Left lung (tissue), 10 donors: ENCODE data around the gene EGF. TPM values are rescaled to one million over a fixed set of nuclear protein-coding genes. Genes with fewer than 3 reads are reported as not detected.

Experiments used
- ATAC-seq: fragments of 200-7000 bp; cut with Tn5 transposase; one replicate; pipeline ENCODE4 v1.9.1; 2020; ENCODE audit warnings: moderate library complexity
- DNase-seq, 4 donors: peaks; one replicate each; pipeline ENCODE4 v3.0.0-alpha.2; 2013 to 2020
- H3K27ac ChIP-seq, 2 donors: fragments of 200-600 bp; sonication (generic) in 1 of 2; one replicate each; pipeline versions ENCODE4 v1.5.0 to v1.8.0; 2020 to 2021
- H3K27me3 ChIP-seq, 2 donors: fragments of 200-600 bp; sonication (generic) in 1 of 2; one replicate each; pipeline versions ENCODE4 v1.5.0 to v1.8.0; 2020 to 2021
- H3K36me3 ChIP-seq, 2 donors: fragments of 200-600 bp; sonication (generic) in 1 of 2; one replicate each; pipeline versions ENCODE4 v1.5.0 to v1.8.0; 2020 to 2021
- H3K4me1 ChIP-seq, 2 donors: fragments of 200-600 bp; one replicate each; pipeline ENCODE4 v1.8.0; 2021
- H3K4me3 ChIP-seq, 2 donors: fragments of 200-600 bp; sonication (generic) in 1 of 2; one replicate each; pipeline versions ENCODE4 v1.5.0 to v1.8.0; 2020 to 2021; ENCODE audit warnings: mild to moderate bottlenecking in 1 of 2
- H3K9me3 ChIP-seq, 2 donors: fragments of 200-600 bp; sonication (generic) in 1 of 2; one replicate each; pipeline versions ENCODE4 v1.5.0 to v1.8.0; 2020 to 2021
- CTCF ChIP-seq, 2 donors: fragments of 200-600 bp; sonication (generic) in 1 of 2; IDR thresholded peaks; one replicate each; pipeline versions ENCODE4 v1.5.0 to v1.8.0; 2021; ENCODE audit warnings: antibody characterized with exemption in 2 of 2
- intact Hi-C, 2 donors: fragments of 100-400 bp; cut with DNase I; formaldehyde crosslinking; loops; one replicate each; pipeline versions ENCODE4 v1.11.2 to v1.14.2; 2022
- polyA plus RNA-seq, 6 donors: library from polyadenylated mRNA; unstranded; fragments of 120-200 nt; gene quantifications; one replicate each; pipeline ENCODE4 v1.2.1, GENCODE V29; 2013; ENCODE audit not compliant: insufficient read length in 6 of 6
- total RNA-seq, 2 donors: library from RNA; stranded (reverse); fragmentation: NEBNext Ultra II Directional; extraction: Animal tissue kit (Norgen Biotek cat#: 25700); gene quantifications; one replicate each; pipeline ENCODE4 v1.2.1, GENCODE V29; 2021
- donor health status: DM: no; HTN: yes; CAD: no.
- donor health status: DM: no; HTN: no; CAD: no.

The EGF gene
- total and polyA plus RNA-seq, 8 donors: 0.45 to 4.3 (median 1.0) TPM

DNA sequence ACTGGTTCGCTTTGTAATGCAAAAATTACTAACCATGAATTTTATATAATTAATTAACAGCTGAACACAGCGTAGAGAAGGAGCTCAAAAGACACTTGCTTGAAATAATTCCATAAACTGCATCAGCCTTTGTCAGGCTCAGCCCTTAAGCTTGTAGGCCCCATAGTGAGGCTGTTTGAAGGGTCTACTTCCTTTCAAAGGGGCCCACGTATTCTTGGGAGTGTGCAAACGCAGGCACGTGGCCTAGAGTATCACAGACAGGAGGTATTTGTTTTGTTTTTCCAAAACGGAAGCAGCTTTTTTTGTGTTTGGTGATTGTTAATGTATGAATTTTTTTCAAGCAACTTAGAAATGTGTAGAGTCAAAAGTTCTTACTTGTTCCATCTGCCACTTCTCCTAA is 25.6 kb upstream of the EGF start:
- DNase-seq (no peak), ATAC-seq (no peak)
- no peaks in the 10 kb centered on the region for H3K36me3 ChIP-seq
- no peak for TF ChIP-seq CTCF (IDR thresholded peaks at IDR 0.05)
- no peak overlapping the region for H3K27ac ChIP-seq
- no peaks in the 10 kb centered on the region for H3K9me3 ChIP-seq
- intact Hi-C loops: no loop called here
- H3K4me3 ChIP-seq: no peak overlapping the region
- no peaks in the 10 kb centered on the region for H3K4me1 ChIP-seq
- no peaks in the 10 kb centered on the region for H3K27me3 ChIP-seq

DNA sequence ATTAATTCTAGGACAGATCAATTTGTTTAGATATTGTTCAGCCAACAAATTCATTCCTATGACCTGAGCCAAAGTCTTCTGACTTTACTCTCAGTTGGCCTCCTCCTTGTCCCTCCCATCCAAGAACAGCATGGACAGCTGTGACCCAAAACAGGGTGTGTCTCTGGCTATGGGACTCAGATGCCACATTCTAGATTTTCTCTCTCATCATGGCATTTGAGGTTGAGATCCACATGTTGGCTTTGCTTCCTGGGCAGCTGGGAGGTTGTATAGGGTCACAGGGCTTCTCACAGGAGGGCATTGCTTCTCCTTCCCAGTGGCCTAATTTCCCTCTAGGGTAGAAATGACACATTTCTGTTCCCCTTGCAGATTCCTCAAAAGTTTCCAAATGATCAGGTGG is 22.6 kb upstream of the EGF start:
- no peak overlapping the region for H3K4me3 ChIP-seq
- H3K9me3 ChIP-seq: peaks cover 0 to 4% of the 10 kb centered on the region in 2 donors
- ATAC-seq (no peak), DNase-seq (no peak)
- TF ChIP-seq CTCF (IDR thresholded peaks at IDR 0.05): no peak
- intact Hi-C loops: no loop called here
- no peak overlapping the region for H3K27ac ChIP-seq
- H3K4me1 ChIP-seq: no peaks in the 10 kb centered on the region
- no peaks in the 10 kb centered on the region for H3K36me3 ChIP-seq
- no peaks in the 10 kb centered on the region for H3K27me3 ChIP-seq

DNA sequence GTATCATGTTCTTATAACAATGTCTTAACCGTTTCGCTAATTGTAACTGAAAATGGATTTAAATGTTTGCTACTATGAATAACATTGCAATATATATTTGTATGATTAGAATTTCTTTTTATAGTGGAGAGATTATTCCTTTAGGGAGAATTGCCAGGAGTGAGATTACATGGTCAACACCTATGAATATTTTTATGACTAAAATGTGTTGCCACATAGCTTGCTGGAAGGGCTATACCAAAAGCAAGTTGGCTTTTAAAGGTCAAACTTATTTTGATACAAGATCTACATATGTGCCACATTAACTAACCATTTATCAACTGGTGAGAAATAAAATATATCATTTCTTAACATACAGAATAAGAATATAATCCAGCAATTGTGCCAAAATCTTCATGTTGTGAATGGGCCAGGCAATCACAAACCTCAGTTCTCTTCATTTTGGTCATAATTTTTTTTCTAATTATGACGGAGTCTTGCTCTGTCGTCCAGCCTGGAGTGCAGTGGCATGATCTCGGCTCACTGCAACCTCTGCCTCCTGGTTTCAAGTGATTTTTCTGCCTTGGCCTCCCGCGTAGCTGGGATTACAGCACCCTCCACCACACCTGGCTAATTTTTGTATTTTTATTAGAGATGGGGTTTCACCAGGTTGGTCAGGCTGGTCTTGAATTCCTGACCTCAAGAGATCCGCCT is 10.0 kb upstream of the EGF start:
- intact Hi-C loops: loop anchor here in 1 of 2 donors (10.0 kb wide), 1 partner anchor 332 kb away; no protein-coding TSS in a partner anchor
- Histone ChIP-seq H3K9me3 (peaks cover 0 to 8% of the 10 kb centered on the region in 2 donors), H3K4me3 (no peak overlapping the region), H3K4me1 (no peaks in the 10 kb centered on the region), H3K36me3 (no peaks in the 10 kb centered on the region), H3K27me3 (no peaks in the 10 kb centered on the region), H3K27ac (no peak overlapping the region)
- TF ChIP-seq CTCF (IDR thresholded peaks at IDR 0.05): no peak
- no peak for ATAC-seq
- no peak for DNase-seq

DNA sequence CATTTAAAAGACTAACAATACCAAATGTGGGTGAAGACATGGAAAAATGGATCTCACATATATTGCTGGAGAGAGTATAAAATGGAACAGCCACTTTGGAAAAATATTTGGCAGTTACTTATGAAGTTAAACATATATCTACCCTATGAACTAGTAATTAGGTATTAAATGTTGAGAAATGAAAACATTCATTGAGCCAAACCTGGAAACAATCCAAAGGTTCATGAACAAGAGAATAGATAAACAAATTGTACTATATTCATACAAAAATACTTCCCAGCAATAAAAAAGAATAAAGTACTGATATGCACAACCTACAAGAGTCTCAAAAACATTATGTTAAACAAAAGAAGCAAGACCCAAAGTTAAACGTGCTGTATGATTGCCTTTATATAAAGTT is 4.0 kb upstream of the EGF start:
- Histone ChIP-seq H3K4me3 (no peak overlapping the region), H3K9me3 (no peaks in the 10 kb centered on the region), H3K36me3 (no peaks in the 10 kb centered on the region), H3K4me1 (no peaks in the 10 kb centered on the region), H3K27ac (no peak overlapping the region), H3K27me3 (no peaks in the 10 kb centered on the region)
- intact Hi-C loops: loop anchor here in 1 of 2 donors (10.0 kb wide), 1 partner anchor 326 kb away; no protein-coding TSS in a partner anchor
- DNase-seq (peak in 2 of 4 donors; percentile 16 to 25), ATAC-seq (no peak)
- TF ChIP-seq CTCF (IDR thresholded peaks at IDR 0.05): no peak

DNA sequence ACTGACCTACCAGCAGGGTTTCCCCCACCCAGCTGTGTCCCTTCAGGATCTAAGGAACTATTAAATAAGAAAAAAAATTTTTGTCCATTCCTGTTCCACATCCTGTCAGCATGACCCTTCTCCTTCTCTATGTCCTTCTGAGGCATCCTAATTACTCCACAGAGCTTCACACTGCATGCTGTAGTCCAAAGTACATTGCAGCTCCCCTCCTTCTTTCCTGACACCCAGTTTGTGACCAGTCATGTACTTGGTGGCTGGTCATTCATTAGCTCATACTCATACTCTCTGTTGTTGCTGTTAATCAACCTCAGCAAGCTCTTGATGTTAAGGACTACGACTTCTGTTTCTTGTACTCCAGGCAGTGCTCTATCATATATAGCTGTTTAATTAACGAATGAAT is 2.4 kb upstream of the EGF start:
- DNase-seq: no peak
- Histone ChIP-seq H3K36me3 (no peaks in the 10 kb centered on the region), H3K4me1 (no peaks in the 10 kb centered on the region), H3K27ac (no peak overlapping the region), H3K4me3 (no peak overlapping the region), H3K27me3 (no peaks in the 10 kb centered on the region), H3K9me3 (no peaks in the 10 kb centered on the region)
- TF ChIP-seq CTCF (IDR thresholded peaks at IDR 0.05): no peak
- intact Hi-C loops: no loop called here
- no peak for ATAC-seq
